Gastroesophageal sphincter (tissue), 3 donors: ENCODE data around the gene ADAMTS12.

Source experiments
- CTCF ChIP-seq, 4 experiments: fragments of 200-600 bp in 2 of 4; fragments of 450-650 bp in 2 of 4; sonication (generic) in 1 of 4; IDR thresholded peaks; one replicate each; pipeline ENCODE4 v1.5.1; 2017 to 2019; ENCODE audit warnings: antibody characterized with exemption in 4 of 4, mild to moderate bottlenecking in 2 of 4, moderate library complexity in 2 of 4
- POLR2A ChIP-seq, 2 donors: fragments of 450-650 bp; IDR thresholded peaks; one replicate each; pipeline ENCODE4 v1.6.1; 2017; ENCODE audit warnings: antibody characterized with exemption in 2 of 2, mild to moderate bottlenecking in 2 of 2, moderate library complexity in 1 of 2
- POLR2AphosphoS5 ChIP-seq: sonication (generic); formaldehyde crosslinking; IDR thresholded peaks from one replicate; pipeline ENCODE4 v1.6.1; 2017; ENCODE audit warnings: antibody characterized with exemption

GRCh38 chr5:33635582-33635981 is 256.2 kb downstream of the ADAMTS12 start:
- no peak for TF ChIP-seq CTCF (IDR thresholded peaks at IDR 0.05)
- no peak for TF ChIP-seq POLR2AphosphoS5
- no peak for TF ChIP-seq POLR2A (IDR thresholded peaks at IDR 0.05)
